ENCODE results near the gene COA5.

The COA5 gene

DNA sequence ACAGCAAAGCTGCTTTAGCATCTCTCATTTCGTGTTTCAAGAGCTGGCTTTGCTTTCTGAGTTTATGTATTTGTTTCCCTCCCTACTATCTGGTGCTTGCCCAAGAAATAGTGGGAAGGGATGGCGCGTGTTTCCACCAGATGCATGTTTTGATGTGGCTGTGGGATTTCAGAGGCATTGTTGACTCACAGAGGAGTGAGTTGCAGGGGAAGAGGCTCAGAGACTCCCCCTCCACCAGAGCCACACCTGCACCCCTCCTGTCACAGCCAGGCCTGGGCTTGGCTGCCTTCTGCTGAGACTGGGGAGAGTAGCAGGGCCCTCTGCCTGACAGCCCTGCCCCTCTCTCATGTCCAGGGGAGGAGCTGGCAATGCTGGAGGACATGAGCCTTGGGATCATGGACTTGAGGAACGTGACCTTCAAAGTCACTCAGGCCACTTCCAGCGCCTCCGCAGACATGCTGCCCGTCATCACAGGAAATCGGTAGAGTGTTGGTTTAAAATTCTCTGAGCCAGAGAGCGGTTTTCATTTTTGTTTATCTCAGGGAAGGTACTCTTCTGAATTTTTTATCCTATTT lies 42.9 kb downstream of the COA5 start:
- DNase-seq (ENCODE audit: low spot score), result no peak
- no peak for TF ChIP-seq CTCF (IDR thresholded peaks at IDR 0.05; ENCODE audit: extremely low read depth, insufficient read depth, missing control alignments)
- in situ Hi-C loops (cut with MboI; ENCODE audit: low pct_unique_long_range_greater_than_20kb, low sequenced_read_pairs, unreplicated experiment), result no loop called here

- no peak for DNase-seq (ENCODE audit: low spot score)
- in situ Hi-C loops (cut with MboI; ENCODE audit: low pct_unique_long_range_greater_than_20kb, low sequenced_read_pairs, unreplicated experiment), result no loop called here
- TF ChIP-seq CTCF (IDR thresholded peaks at IDR 0.05; ENCODE audit: extremely low read depth, insufficient read depth, missing control alignments), result no peak
These were observed 43.7 kb downstream of the COA5 start for GRCh38 chr2:98564541-98565132.

DNA sequence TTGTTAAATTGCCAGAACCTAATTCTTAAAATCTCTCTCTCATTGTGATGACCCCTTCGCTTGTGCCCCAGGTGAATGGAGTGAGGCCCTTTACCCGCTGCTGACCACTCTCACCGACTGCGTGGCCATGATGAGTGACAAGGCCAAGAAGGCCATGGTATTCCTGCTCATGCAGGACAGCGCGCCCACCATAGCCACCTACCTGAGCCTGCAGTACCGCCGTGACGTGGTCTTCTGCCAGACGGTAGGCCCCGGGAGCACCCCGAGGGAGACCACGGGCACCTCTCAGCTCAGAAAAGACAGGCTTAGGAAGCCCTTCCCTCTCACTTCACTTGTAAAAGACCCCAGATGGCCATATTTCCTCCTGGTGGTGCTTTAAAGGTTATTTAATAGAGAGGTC lies 44.9 kb downstream of the COA5 start:
- in situ Hi-C loops (cut with MboI; ENCODE audit: low pct_unique_long_range_greater_than_20kb, low sequenced_read_pairs, unreplicated experiment), result no loop called here
- no peak for TF ChIP-seq CTCF (IDR thresholded peaks at IDR 0.05; ENCODE audit: extremely low read depth, insufficient read depth, missing control alignments)

DNA sequence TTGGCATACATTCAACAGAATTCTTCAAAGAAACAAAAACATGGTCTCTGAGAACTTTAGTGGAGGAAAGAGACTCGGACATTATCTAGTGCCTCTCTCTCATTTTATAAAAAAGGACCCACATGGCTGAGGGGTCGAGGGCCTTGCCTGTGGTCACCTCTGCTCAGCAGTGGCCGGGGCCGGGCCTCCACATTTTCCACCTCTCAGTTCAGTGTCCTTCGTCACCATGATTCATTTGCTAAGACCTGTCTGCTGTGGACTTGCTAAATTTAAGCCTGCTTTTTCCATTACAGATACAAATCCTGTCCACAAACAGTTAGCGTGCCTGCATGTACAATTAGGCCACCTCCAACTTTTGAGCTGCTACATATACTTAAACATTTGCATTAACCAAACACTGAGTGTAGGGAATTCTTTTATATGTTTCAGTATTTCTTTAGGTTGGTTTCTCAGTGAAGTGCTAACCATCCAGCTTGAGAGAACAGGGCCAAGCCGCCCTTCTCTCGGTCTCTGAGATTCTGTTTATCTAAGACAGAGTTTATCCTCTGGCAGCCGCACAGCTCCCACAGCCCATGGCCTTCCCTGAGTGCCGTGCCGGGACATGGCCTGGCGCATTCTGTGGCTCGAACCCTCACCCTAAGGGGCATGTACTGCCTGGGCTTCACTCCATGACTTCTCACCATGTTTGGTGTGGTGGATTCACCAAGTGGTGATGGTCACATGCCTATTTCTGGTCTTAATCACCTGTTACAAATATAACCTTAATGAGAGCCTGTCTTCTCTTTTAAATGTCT lies 46.2 kb downstream of the COA5 start:
- no peak for TF ChIP-seq CTCF (IDR thresholded peaks at IDR 0.05; ENCODE audit: extremely low read depth, insufficient read depth, missing control alignments)
- no peak for DNase-seq (ENCODE audit: low spot score)
- in situ Hi-C loops (cut with MboI; ENCODE audit: low pct_unique_long_range_greater_than_20kb, low sequenced_read_pairs, unreplicated experiment), result no loop called here

More for the DNA sequence above, 44.9 kb downstream of the COA5 start:
- DNase-seq (ENCODE audit: low spot score), result no peak

GRCh38 chr2:98561018-98561417 lies 47.3 kb downstream of the COA5 start:
- in situ Hi-C loops (cut with MboI; ENCODE audit: low pct_unique_long_range_greater_than_20kb, low sequenced_read_pairs, unreplicated experiment), result no loop called here
- no peak for TF ChIP-seq CTCF (IDR thresholded peaks at IDR 0.05; ENCODE audit: extremely low read depth, insufficient read depth, missing control alignments)
- DNase-seq (ENCODE audit: low spot score), result no peak

DNA sequence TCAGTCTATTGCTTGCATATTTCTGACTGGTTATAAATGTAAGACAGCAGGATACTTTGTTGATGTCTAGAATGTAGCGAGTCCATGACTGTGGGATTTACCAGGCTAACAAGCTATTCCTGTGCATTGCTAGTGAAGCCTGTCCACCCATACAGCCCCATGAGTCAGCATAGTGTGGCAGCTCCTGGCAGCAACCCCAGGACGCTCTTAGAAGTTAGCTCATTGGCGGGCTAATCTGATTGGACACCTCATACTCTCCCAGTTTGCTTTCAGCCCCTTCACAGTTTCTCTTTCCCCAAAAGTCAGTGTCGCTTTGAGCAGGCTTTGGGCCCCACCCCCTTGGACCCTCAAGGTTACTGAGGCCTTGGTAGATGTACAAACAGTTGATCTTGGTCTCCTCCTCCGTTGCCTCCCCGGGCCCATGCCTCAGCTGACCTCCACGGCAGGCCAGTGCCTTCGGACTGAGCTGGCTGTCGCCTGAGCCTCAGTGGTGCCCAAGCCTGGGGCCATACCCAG lies 48.0 kb downstream of the COA5 start:
- in situ Hi-C loops (cut with MboI; ENCODE audit: low pct_unique_long_range_greater_than_20kb, low sequenced_read_pairs, unreplicated experiment), result no loop called here
- TF ChIP-seq CTCF (IDR thresholded peaks at IDR 0.05; ENCODE audit: extremely low read depth, insufficient read depth, missing control alignments), result no peak
- DNase-seq (ENCODE audit: low spot score), result no peak

All from GM13977 (cell line).